ENCODE data around the gene UBE2N.
"Not testable (repeated sequence)": the region's sequence is repeated elsewhere in the genome, so short reads cannot be mapped to it uniquely, and the experiment has no call there.

UBE2N gene

DNA sequence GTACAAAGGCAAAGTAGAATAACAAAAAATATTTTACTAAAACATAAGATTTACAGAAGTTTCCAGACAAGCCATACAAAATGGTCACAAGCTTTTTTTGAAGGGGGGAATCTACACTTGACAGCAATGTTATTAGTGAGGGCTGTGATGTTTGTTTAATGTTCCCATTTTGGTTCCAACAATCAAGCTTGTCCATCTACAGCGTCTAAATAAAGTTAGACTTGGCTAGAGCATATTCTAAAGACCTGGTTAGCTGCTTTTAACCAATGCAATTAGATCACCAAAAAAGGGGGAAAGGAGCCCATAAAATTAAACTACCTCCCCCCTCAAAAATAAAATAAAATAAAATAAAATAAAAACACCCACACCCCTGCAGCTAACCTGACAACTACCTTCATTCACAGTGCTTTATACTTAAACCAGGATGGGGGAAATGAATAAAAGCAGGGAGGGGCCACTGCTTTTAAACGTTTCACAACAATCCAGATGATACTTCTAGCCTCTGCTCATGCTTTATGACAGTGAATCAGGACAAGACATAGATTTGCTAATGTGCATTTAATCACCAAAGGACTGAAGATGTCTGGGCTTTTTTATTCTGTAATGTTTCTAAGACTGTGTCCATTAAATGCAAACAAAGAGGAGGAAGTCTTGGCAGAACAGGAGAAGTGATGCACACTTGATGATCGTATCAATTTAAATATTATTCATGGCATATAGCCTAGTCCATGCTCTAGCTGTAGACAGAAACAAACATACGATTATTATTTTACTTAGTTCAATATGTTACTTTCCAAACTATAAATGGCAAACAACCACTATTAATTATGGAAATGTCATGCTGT, 32.2 kb downstream of the UBE2N start:
- not testable (repeated sequence) for DNase-seq

DNA sequence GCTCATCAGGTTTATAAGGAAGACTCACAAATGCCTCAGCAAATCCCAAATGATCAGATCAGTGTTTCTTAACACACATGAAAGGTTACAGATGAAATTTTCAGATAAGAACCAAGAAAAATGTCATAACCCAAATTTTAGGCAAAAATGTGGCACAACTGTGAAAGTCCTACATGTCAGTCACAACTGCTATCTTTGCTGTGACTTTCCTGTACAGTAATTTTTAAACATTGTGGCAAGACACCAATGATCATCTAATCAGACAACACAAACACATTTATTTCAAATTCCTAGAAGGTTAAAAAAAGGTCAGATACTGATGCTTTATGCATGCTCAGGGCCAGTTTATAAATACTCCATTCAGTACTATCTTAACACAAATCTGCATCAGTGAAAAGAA, 32.9 kb downstream of the UBE2N start:
- no peak for DNase-seq

DNA sequence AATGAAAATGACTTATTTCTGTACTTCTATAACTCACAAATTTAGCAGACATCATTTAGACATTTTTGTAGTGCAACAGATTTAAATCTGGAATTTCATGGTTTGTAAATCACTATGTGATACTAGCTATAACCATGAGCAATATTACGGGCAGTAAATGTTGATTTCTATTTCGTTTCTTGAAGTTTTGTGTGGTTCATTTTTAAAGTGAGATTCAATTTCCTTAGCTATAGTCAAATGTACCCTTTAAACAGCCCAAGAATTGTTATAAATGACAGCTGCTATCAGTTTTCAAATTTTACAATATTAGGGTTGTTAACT, 33.8 kb downstream of the UBE2N start:
- no peak for DNase-seq

DNA sequence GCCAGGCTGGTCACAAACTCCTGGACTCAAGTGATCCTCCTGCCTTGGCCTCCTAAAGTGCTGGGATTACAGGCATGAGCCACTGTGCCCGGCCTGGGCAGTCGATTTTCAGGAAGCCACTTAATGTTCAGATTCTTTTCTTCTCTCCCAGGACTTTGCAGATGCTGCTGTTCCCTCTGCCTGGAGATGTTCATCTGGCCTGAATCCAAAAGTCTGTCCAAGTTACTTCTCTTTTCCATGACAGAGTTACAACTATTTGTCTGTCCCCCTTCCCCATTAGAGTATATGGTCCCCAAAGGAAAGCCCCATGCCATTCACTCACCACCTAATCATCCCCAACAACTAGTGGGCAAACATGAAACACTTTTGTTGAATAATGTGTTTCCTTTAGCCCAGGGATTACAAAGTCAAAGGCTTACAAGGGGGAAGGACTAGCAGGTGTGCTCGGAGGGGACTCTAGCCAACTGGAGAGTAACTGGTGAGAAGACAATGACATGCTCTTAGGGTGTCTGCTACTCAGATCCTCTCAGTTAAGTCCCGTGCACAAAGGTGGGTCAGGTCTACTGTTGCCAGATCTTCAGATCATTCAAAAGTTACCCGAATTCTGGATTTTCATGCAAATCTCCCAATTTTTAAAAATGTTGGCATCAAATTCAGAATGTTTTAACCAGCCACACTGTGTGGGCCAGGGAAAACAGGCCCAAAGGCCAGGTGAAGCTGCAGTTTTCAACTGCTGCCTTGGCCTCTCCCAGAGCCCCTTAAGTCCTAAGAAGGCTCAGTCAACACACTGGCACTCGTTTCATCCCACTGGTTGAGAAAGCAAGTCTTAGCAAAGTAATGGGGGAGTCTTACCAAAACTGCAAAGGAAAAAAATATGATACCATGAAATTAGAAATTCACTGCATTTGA, 34.4 kb downstream of the UBE2N start:
- DNase-seq, result no peak

DNA sequence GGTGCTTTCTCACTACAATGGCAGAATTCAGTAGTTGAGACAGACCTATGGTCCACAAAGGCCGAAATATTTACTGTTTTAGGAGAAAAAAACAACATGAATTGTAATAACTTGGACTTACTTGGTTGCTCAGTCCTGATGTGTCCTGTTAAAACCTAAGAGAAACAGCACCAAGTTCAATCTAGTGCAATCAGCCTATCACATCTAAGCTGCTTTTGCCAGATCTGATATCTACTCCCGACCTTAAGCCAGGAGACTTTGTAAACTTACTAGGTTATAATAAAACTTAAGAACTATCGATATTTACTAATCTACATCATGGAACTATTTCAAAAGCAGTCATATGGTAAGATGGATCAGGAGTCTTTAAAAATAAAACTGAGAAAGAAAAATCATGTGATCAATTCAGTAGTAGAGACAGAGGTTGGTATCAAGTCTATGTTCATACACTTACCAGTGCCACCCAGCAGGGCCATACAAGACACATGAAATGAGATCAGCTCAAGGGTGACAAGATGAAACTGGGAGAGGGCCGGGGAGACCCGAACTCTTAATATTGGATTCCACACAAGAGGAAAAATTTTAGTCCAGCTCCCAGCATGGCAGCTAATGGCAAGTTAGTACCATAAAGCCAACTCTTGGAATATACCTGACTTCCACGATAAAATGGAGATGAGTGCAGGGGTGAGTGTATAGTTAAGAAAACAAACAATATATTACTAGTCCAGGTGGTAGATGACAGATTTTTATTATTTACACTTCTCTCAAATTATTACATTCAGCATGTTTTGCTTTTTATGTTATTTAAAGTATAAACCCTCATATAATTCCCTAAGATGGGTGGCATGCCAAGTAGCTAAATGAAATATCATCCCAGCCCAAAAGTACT, 36.5 kb downstream of the UBE2N start:
- DNase-seq, result no peak

DNA sequence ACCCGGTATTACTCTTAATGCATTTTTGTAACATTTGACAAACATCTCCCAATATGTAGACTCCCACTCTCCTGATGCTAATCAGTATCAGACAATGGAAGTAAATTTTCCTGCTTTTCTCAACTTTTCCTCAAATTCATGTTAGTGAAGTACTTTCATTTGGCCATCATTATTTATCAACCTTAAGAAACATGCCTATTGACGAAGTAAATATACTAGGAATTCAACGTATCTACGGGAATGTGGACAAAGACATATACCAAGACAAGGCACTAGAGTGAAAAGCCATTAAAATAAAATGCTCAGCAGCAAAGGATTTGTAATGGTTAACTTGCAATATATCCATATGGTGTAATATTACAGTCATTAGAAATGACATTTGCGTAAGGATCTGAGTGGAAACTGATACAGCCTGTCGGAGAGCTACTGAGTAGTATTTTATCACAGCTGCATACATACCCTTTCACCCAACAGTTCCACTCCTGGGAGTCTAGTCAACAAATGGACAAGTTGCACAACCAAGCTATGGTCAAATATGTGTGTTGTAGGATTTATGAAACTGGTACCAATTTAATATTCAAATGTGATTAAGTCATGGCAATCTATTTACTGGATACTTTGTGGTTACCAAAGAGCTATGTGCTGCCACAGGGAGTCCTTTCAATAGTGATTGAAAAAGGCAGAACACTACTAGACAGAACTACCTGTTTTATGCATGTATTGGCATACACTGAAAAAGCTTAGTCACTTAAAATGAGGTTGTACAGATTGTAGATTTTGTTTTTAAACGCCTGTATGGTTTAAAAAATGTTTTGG, 37.6 kb downstream of the UBE2N start:
- DNase-seq, result no peak

DNA sequence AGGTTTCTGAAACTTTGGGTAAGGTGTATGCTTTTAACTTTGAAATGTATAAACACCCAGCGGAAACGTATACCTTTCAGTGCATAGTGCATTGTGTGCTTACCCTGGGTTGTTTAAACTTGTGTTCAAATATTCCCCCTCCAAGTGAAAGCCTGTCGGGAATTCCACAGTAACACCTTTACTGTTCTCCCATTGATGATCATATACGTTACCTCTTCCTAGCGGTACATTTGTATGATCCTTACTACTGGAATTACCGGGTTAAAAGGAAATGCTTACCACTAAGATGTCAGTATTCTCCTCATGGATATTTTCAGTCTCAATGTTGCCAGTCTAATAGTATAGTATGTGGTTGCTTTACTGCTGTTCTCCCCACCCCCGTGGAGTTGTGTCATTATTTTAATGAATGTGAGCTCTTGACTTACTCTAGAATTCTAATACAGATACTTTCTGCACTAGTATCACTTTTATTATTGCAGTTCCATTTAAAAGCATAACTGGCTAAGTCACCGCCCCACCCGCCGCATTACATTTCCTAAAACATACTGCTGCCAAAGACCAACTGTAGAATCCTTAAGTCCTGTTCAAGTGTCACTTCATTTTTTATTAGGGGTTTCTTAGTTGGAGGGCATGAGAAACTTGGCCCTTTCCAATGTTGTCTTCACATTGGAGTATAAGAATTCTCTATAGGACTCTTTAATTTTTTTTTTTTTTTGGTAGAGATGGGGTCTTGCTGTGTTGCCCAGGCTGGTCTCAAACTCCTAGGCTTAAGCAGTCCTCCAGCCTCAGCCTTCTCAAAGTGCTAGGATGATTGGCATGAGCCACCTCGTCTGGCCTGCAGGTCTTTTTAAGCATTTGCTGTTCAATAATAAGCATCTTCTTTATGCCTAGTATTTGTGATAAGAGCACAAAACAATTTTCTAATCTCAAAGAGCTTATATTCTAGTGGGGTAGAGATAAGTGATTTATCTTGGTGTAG, 39.1 kb downstream of the UBE2N start:
- DNase-seq, result no peak

DNA sequence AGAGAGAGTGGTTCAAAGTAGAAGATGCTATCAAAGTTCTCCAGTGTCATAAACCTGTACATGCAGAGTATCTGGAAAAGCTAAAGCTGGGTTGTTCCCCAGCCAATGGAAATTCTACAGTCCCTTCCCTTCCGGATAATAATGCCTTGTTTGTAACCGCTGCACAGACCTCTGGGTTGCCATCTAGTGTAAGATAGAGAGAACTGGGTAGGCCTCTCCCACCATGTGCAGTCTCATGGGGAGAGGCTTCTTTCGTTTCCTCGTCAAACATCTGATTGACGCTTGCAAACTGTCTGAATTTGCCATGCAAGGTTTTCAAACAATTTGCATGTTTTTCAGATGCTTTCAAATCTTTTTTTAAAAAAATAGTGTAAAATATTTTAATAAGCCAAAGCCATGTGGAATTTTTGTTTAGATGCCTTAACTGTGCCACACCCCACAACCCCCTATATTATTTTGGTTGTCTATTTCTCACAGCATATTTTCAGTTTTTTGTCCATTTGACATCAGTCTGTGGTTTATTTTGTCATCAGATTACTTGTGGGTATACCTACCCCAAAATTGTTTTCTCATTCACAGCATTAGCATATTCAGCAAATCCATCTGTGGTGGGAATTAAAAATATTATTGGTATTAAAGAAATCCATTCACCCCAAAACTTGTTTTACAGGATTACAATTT, 42.4 kb downstream of the UBE2N start:
- not testable (repeated sequence) for DNase-seq

DNA sequence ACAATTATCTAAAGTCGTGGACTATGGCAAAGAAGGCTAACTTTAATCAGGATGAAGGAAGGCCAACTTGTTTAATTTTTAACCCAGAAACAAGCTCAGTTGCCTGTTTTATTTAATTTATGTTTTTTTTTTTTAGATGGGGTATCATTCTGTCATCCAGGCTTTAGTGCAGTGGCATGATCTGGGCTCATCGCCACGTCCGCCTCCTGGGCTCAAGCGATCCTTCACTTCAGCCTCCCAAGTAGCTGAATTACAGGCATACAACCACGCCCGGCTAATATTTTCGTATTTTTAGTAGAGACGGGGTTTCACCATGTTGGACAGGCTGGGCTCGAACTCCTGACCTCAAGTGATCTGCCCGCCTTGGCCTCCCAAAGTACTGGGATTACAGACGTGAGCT, 44.3 kb downstream of the UBE2N start:
- no peak for DNase-seq

DNA sequence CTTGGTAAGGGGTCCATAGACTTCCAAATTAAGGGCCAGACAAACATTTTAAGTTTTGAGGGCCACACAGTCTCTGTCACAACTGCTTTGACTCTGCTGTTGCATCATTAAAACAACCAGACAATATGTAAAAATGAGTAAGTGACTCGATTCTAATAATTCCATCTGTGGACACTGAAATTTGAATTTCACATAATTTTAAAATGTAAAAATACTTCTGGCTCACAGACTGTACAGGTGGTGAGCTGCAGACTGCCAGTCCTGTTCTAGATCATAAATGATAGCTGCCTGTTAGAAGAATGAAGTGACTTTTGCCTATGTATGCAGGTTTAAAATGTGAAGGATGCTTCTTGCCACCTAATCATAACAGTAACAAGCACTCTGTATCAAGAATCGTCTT, 48.3 kb downstream of the UBE2N start:
- DNase-seq, result no peak

DNA sequence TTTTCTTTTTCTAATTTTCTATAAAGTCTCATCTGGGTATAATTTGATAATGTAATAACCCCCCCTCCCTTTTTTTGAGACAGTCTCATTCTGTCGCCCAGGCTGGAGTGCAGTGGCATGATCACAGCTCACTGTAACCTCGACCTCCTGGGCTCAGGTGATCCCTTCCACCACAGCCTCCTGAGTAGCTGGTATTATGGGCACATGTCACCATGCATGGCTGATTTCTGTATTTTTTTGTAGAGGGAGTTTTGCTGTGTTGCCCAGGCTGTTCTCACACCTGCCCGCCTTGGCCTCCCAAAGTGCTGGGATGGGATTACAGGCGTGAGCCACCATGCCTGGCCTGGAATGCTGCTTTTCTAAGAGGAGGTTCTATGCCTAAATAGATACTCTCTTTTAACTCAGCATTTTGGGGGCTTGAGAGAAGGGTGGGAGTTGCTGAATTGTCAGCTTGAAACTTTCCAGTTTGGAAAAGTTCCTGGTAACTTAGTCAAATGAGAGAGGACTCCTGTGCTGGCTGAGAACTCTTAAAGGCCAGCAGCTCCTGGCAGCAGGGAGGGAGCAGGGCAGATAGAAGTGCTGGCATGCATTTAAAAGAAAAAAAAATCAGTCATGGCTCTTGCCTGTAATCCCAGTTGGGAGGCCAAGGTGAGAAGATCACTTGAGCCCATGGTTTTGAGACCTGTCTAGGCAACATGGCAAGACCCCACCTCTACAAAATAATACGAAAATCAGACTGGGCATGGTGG, 51.0 kb downstream of the UBE2N start:
- DNase-seq, result no peak

DNA sequence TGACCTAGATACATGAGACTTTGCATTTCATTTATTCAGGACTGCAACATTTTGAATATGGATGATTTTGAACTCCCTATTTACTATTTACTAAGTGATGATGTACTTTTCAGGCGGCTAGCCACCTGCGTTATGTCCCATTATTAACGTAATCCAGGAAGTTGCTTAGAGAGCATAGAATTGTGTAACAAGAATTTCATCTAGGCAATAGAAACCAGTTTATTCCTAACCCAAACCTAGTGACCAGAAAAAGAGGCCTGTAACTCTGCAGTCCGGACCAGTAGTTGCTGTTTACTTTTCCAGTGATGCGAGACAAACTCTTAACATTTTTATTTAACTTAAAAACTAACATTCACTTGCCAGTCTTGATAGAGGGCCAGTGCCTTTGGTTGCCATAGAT, 51.7 kb downstream of the UBE2N start:
- no peak for DNase-seq

DNA sequence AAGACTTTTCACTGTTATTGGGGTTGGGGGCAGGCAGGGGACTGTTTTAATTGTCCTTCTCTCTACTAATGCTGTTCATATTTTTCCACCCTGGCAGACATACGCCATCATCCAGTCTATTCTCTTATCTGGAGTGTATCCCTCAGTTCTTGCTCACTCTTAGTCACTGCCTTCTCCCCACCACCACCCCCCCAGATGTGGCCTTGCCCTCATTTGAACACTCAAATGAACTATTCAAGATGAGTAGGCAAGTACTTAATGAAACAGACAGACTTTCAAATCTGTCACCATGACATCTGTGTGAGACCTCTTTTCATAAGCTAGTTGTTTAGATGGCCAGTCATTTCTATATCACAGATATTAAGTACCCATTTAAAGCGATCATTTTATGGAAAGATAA, 54.0 kb downstream of the UBE2N start:
- no peak for DNase-seq

DNA sequence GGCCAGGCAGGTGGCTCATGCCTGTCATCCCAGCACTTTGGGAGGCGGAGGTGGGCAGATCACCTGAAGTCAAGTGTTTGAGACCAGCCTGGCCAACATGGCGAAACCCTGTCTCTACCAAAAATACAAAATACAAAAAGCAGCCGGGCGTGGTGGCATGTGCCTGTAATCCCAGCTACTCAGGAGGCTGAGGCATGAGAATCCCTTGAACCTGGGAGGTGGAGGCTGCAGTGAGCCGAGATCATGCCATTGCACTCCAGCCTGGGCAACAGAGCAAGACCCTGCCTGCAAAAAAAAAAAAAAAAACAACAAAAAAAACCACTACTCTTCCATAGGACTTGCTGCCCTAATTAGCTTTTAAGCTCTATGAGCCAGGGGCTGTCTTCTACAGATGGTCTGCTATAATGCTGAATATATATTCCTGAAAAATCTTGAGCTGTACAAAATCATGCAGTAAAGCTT, 59.7 kb downstream of the UBE2N start:
- not testable (repeated sequence) for DNase-seq

DNA sequence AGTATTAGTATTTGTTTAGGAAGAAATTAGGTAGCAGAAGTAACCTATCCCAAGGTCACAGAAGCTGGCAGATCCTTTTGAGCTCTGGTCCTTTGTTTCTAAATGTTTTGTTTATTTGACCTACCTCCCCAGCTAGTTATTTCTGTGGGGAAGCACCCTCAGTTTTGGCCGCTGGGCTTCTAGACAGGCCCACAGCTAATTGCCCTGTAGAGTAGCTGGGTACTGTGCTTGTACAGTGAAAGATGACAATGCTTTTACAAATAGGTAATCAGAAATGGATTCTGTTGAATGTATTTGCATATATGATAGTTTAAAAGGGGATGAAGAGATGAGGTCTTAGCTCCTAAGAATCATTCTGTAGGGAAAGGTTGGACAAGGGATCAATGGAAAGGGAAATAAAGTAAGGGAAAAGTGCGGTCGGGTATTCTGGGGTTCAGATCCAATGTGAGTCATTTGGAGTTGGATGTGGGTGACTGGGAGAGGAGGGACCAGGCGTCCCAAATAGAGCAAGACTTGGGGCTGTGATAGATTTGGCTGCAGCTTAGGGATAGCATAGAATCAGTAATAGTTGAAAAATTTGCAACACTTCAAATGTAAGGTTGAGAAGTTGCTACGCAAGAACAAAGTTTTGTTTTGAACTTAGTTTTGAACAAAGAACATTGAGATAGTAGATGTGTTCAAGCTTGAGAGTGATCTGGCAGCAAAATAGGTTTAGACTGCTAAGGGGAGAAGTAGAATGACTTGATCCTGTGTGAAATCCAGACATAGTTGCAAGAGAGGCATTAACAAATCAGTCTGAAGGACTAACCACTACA, 60.4 kb downstream of the UBE2N start:
- no peak for DNase-seq

DNA sequence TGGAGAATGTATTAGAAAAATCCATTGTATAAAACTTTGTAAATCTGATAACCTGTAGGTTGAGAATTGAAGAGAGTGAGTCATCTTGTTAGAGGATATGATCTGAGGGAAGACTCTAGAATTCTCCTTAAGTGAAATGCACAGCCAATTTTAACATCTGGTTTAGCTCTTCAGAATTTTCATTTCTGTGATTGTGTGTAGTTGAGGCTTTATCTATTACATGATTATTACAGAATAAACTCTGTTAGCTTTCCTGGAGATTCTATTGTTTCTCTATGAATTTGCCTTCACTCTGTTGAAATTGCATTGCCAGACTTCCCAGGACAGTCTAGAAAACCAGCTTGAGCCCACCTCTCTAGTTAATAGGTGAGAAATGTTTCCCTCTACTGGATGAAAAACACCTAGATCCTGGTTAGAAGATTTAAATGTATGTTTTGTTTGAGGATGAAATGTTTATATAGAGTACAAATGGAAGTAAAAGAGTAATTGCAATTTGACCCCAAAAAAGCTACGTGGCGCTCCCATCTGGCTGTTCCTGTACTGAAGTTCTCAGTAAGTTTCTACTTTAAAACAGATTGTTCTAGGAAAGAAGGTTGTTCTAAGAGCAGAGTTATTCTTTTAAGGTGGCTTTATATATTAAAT, 61.1 kb downstream of the UBE2N start:
- DNase-seq, result no peak

DNA sequence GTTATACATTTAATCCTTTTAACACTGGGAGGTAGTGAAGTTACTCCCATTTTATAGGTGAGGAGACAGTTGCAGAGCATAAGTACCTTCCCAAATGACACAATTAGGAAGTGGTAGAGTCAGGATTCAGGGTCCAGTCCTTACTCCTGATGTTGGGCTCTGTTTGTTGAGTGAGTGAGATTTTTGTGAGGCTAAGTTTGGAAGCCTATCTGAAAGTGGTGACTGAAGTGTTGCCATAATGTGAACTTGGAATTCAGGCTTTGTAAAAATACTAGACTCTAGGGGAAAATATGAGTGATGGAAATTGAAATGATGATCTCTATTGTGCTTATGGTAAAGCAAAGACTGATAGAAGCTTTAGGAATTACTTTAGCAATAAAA, 61.8 kb downstream of the UBE2N start:
- no peak for DNase-seq

DNA sequence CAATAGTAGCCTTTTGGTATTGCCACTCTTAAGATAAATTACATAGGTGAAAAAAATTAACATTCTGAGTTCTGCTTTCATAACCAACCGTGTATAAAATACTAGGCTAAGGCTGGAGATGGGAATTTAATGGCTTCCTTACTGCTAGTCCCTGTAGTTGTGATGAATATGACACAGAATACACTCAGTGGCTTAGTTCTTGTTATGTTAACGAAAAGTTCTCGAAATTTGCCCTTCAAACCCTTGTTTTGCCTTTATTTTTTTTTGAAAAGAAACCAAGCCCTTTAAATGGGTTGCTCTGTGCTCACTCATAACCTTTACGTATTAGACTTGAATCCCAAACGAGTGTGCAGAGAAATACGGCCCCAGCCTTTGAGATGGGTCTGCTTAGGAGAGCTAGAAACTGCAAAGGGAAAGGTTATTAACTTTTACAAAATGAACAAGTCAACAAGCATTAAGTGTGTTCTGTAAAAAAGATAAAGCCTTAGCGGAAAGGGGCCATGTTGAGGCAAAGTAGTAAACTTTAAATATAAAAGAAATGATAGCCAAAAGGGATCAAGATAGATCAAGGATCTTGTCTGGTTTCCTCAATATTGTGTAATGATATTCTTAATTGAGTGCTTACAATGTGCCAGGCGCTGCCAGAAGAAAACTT, 62.3 kb downstream of the UBE2N start:
- DNase-seq, result no peak
